Natural killer cell (primary cell): ENCODE measurements around the gene FRMD4A. TPM values are rescaled to one million over a fixed set of nuclear protein-coding genes. Genes with fewer than 3 reads are reported as not detected.

ENCODE experiments used
- ATAC-seq, 3 donors: fragments of 150-1000 bp in 2 of 3; fragments of 200-7000 bp in 1 of 3; cut with Tn5 transposase; 1 replicate in 1 of 3; 2 replicates in 2 of 3; pipeline ENCODE4 v1.10.0; 2021; ENCODE audit warnings: mild to moderate bottlenecking in 2 of 3, moderate library complexity in 2 of 3
- DNase-seq, 2 donors: peaks; one replicate each; pipeline versions ENCODE4 v3.0.0 to v3.0.0-alpha.2; 2013 to 2021; ENCODE audit warnings: mixed read lengths in 1 of 2
- H3K27ac ChIP-seq: one replicate; pipeline ENCODE4 v1.5.1; 2013; ENCODE audit warnings: mild to moderate bottlenecking, low read length
- H3K27me3 ChIP-seq: one replicate; pipeline ENCODE4 v1.6.1; 2013; ENCODE audit warnings: low read length; ENCODE audit not compliant: control insufficient read depth, insufficient read depth
- H3K36me3 ChIP-seq: one replicate; pipeline ENCODE4 v1.6.1; 2013; ENCODE audit warnings: low read length; ENCODE audit not compliant: control insufficient read depth, insufficient read depth
- H3K4me1 ChIP-seq: one replicate; pipeline ENCODE4 v1.6.1; 2013; ENCODE audit warnings: low read length; ENCODE audit not compliant: control insufficient read depth, insufficient read depth
- H3K4me3 ChIP-seq: one replicate; pipeline ENCODE4 v1.5.1; 2013; ENCODE audit warnings: low read length
- H3K9me3 ChIP-seq: one replicate; pipeline ENCODE4 v1.6.1; 2013; ENCODE audit warnings: low read length; ENCODE audit not compliant: control insufficient read depth, insufficient read depth
- H3K27ac Mint-ChIP-seq, 2 donors: one replicate each; pipeline ENCODE4 v1.8.0; 2022; ENCODE audit warnings: mild to moderate bottlenecking in 2 of 2, mixed read lengths in 2 of 2, moderate library complexity in 1 of 2
- H3K27me3 Mint-ChIP-seq, 2 donors: one replicate each; pipeline ENCODE4 v1.8.0; 2022; ENCODE audit warnings: low read depth in 2 of 2, mixed read lengths in 2 of 2
- H3K36me3 Mint-ChIP-seq: one replicate; pipeline ENCODE4 v1.8.0; 2022; ENCODE audit warnings: mixed read lengths
- H3K4me1 Mint-ChIP-seq, 2 donors: one replicate each; pipeline ENCODE4 v1.8.0; 2022; ENCODE audit warnings: mixed read lengths in 2 of 2
- H3K4me3 Mint-ChIP-seq: one replicate; pipeline ENCODE4 v1.8.0; 2022; ENCODE audit warnings: mild to moderate bottlenecking, moderate library complexity, mixed read lengths
- H3K9me3 Mint-ChIP-seq, 2 donors: one replicate each; pipeline ENCODE4 v1.8.0; 2022; ENCODE audit warnings: mixed read lengths in 2 of 2
- CTCF ChIP-seq: fragments of 200-600 bp; IDR thresholded peaks from one replicate; pipeline ENCODE4 v1.8.0; 2022; ENCODE audit warnings: antibody characterized with exemption
- WGBS: methylation state at CpG from one replicate; pipeline ENCODE4 v1.1.7; 2013; ENCODE audit warnings: missing lambda C conversion rate; ENCODE audit not compliant: insufficient coverage; 5-methylcytosine and 5-hydroxymethylcytosine counted together
- intact Hi-C: fragments of 100-400 bp; cut with micrococcal nuclease; formaldehyde crosslinking; loops from one replicate; pipeline ENCODE4 v1.14.2; 2022
- total RNA-seq, 4 donors: library from RNA; stranded (reverse); fragments of 120-200 nt in 1 of 4; gene quantifications; one replicate each; pipeline versions ENCODE4 v1.2.3 to v1.2.4, GENCODE V29; 2013 to 2022

The FRMD4A gene
- total RNA-seq, 3 donors from 2014 or later (not counting 1 experiment from before 2014, with no cell fraction given): 0.36 to 0.38 TPM; not detected in 1

GRCh38 chr10:13684252-13684791 is 646.4 kb downstream of the FRMD4A start:
- 92% methylated on average over 17 of the region's 17 CpGs for WGBS
- Histone ChIP-seq H3K27me3 (no peaks in the 10 kb centered on the region), H3K4me1 (no peaks in the 10 kb centered on the region), H3K27ac (no peak overlapping the region), H3K4me3 (no peak overlapping the region), H3K9me3 (no peaks in the 10 kb centered on the region), H3K36me3 (no peaks in the 10 kb centered on the region)
- no peak overlapping the region for H3K27ac Mint-ChIP-seq
- TF ChIP-seq CTCF: no peak
- no peak overlapping the region for H3K4me3 Mint-ChIP-seq
- H3K27me3 Mint-ChIP-seq: peaks cover 0 to 8% of the 10 kb centered on the region in 2 donors
- ATAC-seq (no peak), DNase-seq (no peak)
- intact Hi-C loops: no loop called here
- no peaks in the 10 kb centered on the region for H3K9me3 Mint-ChIP-seq
- H3K4me1 Mint-ChIP-seq: no peaks in the 10 kb centered on the region
- H3K36me3 Mint-ChIP-seq: no peaks in the 10 kb centered on the region

GRCh38 chr10:13683017-13683416 is 647.7 kb downstream of the FRMD4A start:
- H3K36me3 Mint-ChIP-seq: no peaks in the 10 kb centered on the region
- intact Hi-C loops: no loop called here
- no peak overlapping the region for H3K27ac Mint-ChIP-seq
- no peak for TF ChIP-seq CTCF
- DNase-seq: no peak
- no peaks in the 10 kb centered on the region for H3K9me3 ChIP-seq
- H3K4me1 ChIP-seq: no peaks in the 10 kb centered on the region
- H3K4me3 Mint-ChIP-seq: no peak overlapping the region
- no peaks in the 10 kb centered on the region for H3K4me1 Mint-ChIP-seq
- peaks cover 0 to 11% of the 10 kb centered on the region in 2 donors for H3K27me3 Mint-ChIP-seq
- WGBS: 90% methylated on average over 13 of the region's 13 CpGs
- no peaks in the 10 kb centered on the region for H3K9me3 Mint-ChIP-seq
- H3K4me3 ChIP-seq: no peak overlapping the region
- no peak for ATAC-seq
- H3K27me3 ChIP-seq: no peaks in the 10 kb centered on the region
- no peak overlapping the region for H3K27ac ChIP-seq
- H3K36me3 ChIP-seq: no peaks in the 10 kb centered on the region

GRCh38 chr10:13681960-13682359 is 648.8 kb downstream of the FRMD4A start:
- no peaks in the 10 kb centered on the region for H3K4me1 Mint-ChIP-seq
- H3K4me3 Mint-ChIP-seq: no peak overlapping the region
- peaks cover 0 to 11% of the 10 kb centered on the region in 2 donors for H3K27me3 Mint-ChIP-seq
- intact Hi-C loops: no loop called here
- Histone ChIP-seq H3K27me3 (no peaks in the 10 kb centered on the region), H3K36me3 (no peaks in the 10 kb centered on the region), H3K9me3 (no peaks in the 10 kb centered on the region), H3K27ac (no peak overlapping the region), H3K4me1 (no peaks in the 10 kb centered on the region), H3K4me3 (no peak overlapping the region)
- H3K9me3 Mint-ChIP-seq: no peaks in the 10 kb centered on the region
- DNase-seq (no peak), ATAC-seq (no peak)
- WGBS: 72% methylated on average over 3 of the region's 7 CpGs
- no peak overlapping the region for H3K27ac Mint-ChIP-seq
- TF ChIP-seq CTCF: no peak
- H3K36me3 Mint-ChIP-seq: no peaks in the 10 kb centered on the region

- no peak for TF ChIP-seq CTCF
- DNase-seq (no peak), ATAC-seq (no peak)
- no CpG with 5 or more reads among the region's 4 CpGs for WGBS
- Histone ChIP-seq H3K36me3 (no peaks in the 10 kb centered on the region), H3K4me3 (no peak overlapping the region), H3K9me3 (no peaks in the 10 kb centered on the region), H3K27me3 (no peaks in the 10 kb centered on the region), H3K27ac (no peak overlapping the region), H3K4me1 (no peaks in the 10 kb centered on the region)
- Mint-ChIP-seq H3K4me3 (no peak overlapping the region), H3K4me1 (no peaks in the 10 kb centered on the region), H3K27me3 (peaks cover 0 to 11% of the 10 kb centered on the region in 2 donors), H3K9me3 (no peaks in the 10 kb centered on the region), H3K36me3 (no peaks in the 10 kb centered on the region), H3K27ac (no peak overlapping the region)
- intact Hi-C loops: no loop called here
Observed at GRCh38 chr10:13681528-13681927, 649.2 kb downstream of the FRMD4A start.
